ENCODE data around the gene TRIM58.

The TRIM58 gene

GRCh38 chr1:247864644-247865043 lies 7.7 kb downstream of the TRIM58 start:
- in situ Hi-C loops (cut with HindIII; ENCODE audit: low sequenced_read_pairs), result no loop called here
- TF ChIP-seq, protein P1, sequence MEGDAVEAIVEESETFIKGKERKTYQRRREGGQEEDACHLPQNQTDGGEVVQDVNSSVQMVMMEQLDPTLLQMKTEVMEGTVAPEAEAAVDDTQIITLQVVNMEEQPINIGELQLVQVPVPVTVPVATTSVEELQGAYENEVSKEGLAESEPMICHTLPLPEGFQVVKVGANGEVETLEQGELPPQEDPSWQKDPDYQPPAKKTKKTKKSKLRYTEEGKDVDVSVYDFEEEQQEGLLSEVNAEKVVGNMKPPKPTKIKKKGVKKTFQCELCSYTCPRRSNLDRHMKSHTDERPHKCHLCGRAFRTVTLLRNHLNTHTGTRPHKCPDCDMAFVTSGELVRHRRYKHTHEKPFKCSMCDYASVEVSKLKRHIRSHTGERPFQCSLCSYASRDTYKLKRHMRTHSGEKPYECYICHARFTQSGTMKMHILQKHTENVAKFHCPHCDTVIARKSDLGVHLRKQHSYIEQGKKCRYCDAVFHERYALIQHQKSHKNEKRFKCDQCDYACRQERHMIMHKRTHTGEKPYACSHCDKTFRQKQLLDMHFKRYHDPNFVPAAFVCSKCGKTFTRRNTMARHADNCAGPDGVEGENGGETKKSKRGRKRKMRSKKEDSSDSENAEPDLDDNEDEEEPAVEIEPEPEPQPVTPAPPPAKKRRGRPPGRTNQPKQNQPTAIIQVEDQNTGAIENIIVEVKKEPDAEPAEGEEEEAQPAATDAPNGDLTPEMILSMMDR (IDR thresholded peaks at IDR 0.05; ENCODE audit: low read depth, low read length), result no peak

DNA sequence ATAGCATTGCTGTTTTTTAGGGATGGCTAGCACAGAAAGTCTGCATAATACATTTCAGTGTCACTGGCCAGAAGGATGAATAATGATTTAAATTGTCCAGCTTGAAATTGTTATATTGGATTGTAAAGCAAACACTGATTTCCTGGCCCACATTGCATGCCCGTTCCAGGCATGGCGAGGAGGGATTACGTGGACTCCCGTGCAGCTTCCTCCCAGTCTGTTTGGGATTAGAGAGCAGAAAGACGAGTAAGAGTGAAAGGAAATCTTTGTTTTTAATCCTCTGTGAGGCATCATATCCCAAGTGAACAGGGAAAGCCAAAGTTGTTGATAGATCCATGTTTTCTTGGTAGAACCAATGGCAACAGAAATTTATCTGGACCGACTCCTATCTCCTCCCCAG lies 8.4 kb downstream of the TRIM58 start:
- TF ChIP-seq, protein P1 (IDR thresholded peaks at IDR 0.05; ENCODE audit: low read depth, low read length), result no peak
- in situ Hi-C loops (cut with HindIII; ENCODE audit: low sequenced_read_pairs), result no loop called here
- no peak overlapping the region for H3K4me3 ChIP-seq (ENCODE audit: low read depth, low read length)
- DNase-seq (ENCODE audit: low read depth, low spot score), result no peak

More at GRCh38 chr1:247864644-247865043, 7.7 kb downstream of the TRIM58 start:
- no peak overlapping the region for H3K4me3 ChIP-seq (ENCODE audit: low read depth, low read length)
- DNase-seq (ENCODE audit: low read depth, low spot score), result no peak

DNA sequence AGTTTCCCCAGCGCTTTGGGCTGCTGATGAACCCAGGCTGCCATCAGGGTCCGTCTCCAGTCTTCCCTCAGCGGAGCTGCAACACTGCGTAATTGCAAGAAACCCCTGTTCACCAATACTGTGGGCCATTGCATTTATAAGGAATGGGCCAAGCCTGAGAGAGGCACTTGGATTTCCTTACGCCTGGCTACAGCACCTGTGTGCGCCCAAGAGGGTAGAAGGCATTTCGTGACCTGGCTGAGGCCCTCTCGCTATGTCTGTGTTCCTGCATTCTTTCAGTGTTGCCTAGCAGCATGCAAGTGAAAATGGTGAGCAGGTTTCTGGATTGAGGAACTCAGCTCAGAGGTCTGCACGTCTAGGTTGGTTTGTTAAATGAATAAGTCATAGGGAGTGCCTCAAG lies 26.4 kb downstream of the TRIM58 start:
- H3K4me3 ChIP-seq (ENCODE audit: low read depth, low read length), result no peak overlapping the region
- DNase-seq (ENCODE audit: low read depth, low spot score), result no peak
- TF ChIP-seq, protein P1 (IDR thresholded peaks at IDR 0.05; ENCODE audit: low read depth, low read length), result no peak
- in situ Hi-C loops (cut with HindIII; ENCODE audit: low sequenced_read_pairs), result no loop called here

DNA sequence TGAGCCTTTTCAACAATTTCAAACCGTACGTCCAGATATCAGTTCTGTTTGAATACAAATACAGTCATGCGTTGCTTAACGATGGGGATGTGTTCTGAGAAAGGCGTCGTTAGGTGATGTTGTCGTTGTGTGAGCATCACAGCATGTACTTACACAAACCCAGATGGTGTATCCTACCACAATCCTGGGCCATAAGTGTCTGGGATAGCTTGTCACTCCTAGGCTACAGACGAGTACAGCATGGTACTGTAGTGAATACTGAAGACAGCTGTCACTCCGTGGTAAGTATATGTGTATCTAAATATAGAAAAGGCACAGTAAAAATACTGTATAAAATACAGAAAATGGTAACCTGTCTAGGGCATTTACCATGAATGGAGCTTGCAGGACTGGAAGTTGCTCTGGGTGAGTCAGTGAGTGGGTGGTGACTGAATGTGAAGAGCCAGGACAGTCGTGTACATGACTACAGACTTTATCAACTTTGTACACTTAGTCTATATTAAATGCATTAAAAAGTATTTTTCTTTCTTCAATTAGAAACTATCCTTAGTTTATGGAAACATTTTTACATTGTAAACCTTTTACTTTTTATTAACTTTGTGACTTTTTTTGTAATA lies 27.9 kb downstream of the TRIM58 start:
- in situ Hi-C loops (cut with HindIII; ENCODE audit: low sequenced_read_pairs), result no loop called here
- no peak overlapping the region for H3K4me3 ChIP-seq (ENCODE audit: low read depth, low read length)
- DNase-seq (ENCODE audit: low read depth, low spot score), result no peak
- TF ChIP-seq, protein P1 (IDR thresholded peaks at IDR 0.05; ENCODE audit: low read depth, low read length), result no peak

GRCh38 chr1:247895163-247895637 lies 38.2 kb downstream of the TRIM58 start, which contains the start of gene OR2W3:
TSS of gene OR2W3 (plus strand) at chr1:247895587. CDS start at chr1:247895587, 0 bp downstream.
- DNase-seq (ENCODE audit: low read depth, low spot score), result no peak
- no peak within 1 kb of the TSS for H3K4me3 ChIP-seq (ENCODE audit: low read depth, low read length)
- in situ Hi-C loops (cut with HindIII; ENCODE audit: low sequenced_read_pairs), result no loop called here
- TF ChIP-seq, protein P1 (IDR thresholded peaks at IDR 0.05; ENCODE audit: low read depth, low read length), result no peak

DNA sequence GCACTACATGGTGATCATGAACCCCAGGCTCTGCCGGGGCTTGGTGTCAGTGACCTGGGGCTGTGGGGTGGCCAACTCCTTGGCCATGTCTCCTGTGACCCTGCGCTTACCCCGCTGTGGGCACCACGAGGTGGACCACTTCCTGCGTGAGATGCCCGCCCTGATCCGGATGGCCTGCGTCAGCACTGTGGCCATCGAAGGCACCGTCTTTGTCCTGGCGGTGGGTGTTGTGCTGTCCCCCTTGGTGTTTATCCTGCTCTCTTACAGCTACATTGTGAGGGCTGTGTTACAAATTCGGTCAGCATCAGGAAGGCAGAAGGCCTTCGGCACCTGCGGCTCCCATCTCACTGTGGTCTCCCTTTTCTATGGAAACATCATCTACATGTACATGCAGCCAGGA lies 39.0 kb downstream of the TRIM58 start:
- no peak overlapping the region for H3K4me3 ChIP-seq (ENCODE audit: low read depth, low read length)
- no peak for DNase-seq (ENCODE audit: low read depth, low spot score)
- in situ Hi-C loops (cut with HindIII; ENCODE audit: low sequenced_read_pairs), result no loop called here
- TF ChIP-seq, protein P1 (IDR thresholded peaks at IDR 0.05; ENCODE audit: low read depth, low read length), result no peak

Measured in astrocyte of the spinal cord (primary cell).